GM12875 (cell line): ENCODE measurements around the gene NAA35.

Source experiments
- H3K4me3 ChIP-seq: one replicate; pipeline ENCODE4 v1.5.1; 2011; ENCODE audit warnings: low read depth, low read length, control low read depth
- TF ChIP-seq, protein P1 (sequence below): IDR thresholded peaks from 2 replicates; pipeline ENCODE4 v1.5.1; 2011; ENCODE audit warnings: low read depth, mild to moderate bottlenecking, control low read depth, inconsistent platforms, low read length, moderate library complexity, borderline replicate concordance; ENCODE audit not compliant: insufficient read depth

NAA35 gene

GRCh38 chr9:85995097-85995496 lies 54.2 kb downstream of the NAA35 start:
- TF ChIP-seq, protein P1, sequence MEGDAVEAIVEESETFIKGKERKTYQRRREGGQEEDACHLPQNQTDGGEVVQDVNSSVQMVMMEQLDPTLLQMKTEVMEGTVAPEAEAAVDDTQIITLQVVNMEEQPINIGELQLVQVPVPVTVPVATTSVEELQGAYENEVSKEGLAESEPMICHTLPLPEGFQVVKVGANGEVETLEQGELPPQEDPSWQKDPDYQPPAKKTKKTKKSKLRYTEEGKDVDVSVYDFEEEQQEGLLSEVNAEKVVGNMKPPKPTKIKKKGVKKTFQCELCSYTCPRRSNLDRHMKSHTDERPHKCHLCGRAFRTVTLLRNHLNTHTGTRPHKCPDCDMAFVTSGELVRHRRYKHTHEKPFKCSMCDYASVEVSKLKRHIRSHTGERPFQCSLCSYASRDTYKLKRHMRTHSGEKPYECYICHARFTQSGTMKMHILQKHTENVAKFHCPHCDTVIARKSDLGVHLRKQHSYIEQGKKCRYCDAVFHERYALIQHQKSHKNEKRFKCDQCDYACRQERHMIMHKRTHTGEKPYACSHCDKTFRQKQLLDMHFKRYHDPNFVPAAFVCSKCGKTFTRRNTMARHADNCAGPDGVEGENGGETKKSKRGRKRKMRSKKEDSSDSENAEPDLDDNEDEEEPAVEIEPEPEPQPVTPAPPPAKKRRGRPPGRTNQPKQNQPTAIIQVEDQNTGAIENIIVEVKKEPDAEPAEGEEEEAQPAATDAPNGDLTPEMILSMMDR, result no peak

GRCh38 chr9:85995599-85995998 lies 54.7 kb downstream of the NAA35 start:
- TF ChIP-seq, protein P1, result no peak

More at GRCh38 chr9:85995097-85995496, 54.2 kb downstream of the NAA35 start:
- H3K4me3 ChIP-seq, result no peak overlapping the region

DNA sequence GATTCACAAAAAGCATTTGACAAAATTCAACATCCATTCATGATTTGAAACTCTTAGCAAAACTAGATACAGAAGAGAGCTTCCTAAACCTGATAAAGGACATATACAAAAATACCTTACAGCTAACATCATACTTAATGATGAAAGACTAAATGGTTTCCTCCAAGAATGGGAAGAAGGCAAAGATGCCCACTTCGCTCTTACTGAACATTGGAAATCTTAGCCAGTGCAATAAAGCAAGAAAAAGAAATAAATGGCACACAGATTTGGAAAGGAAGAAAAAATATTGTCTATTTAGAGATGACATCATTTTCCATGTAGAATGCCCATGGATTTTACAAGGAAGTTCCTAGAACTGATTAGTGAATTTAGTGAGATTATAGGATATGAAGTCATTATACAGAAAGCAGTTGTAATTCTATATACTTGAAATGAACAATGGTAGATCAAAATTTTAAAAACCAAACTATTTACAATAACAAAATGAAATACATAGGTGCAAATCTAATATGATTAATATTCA lies 64.4 kb downstream of the NAA35 start:
- TF ChIP-seq, protein P1, result no peak
- no peak overlapping the region for H3K4me3 ChIP-seq

More at GRCh38 chr9:85995599-85995998, 54.7 kb downstream of the NAA35 start:
- H3K4me3 ChIP-seq, result no peak overlapping the region

- no peak overlapping the region for H3K4me3 ChIP-seq
- TF ChIP-seq, protein P1, result no peak
Observed at GRCh38 chr9:86009133-86009532, 68.2 kb downstream of the NAA35 start.

DNA sequence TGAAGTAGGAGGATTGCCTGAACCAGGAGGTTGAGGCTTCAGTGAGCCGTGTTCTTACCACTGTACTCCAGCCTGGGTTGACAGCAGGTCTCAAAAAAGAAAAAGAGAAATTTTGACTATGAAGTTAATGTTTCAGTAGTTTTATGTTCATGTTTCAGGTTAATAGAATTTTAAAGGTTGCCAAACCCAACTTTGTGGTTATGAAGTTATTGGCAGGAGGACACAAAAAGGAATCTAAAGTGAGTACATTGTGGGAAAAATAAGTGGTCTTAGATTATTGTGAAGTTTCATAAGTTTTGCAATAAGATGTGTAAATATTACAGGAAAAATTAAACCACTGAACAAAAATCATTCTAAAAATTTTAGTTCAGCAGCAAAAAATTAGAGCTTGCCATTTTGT lies 79.8 kb downstream of the NAA35 start:
- TF ChIP-seq, protein P1, result no peak
- no peak overlapping the region for H3K4me3 ChIP-seq

GRCh38 chr9:86021166-86021565 lies 80.2 kb downstream of the NAA35 start:
- H3K4me3 ChIP-seq, result no peak overlapping the region
- TF ChIP-seq, protein P1, result no peak

DNA sequence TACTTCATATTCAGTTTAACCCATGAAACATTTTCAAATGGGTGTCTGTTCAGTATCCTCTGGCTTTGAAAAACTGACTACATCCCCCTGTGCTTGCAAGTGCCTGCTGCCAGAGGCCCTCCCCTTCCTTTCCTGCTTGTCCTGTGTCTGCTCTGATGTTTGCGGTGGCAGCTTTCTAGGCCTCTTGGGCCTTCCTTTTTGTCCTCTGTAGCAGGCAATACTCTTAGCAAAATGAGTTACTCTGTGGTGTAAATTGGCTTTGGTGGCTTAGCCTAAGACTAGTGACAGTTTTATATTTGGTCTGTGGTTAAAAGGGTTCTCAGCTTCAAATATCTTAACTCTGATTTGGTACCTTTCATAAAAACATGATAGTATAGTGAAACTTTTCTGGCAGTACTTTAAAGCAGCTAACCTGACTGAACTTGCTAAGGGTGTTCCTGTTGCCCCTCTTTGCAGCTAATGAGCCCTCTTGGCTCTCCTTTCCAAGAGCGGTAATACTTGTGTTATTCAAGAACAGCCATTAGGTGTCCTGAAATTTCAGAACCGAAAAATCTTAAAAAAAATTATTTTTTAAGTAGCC lies 81.8 kb downstream of the NAA35 start:
- no peak overlapping the region for H3K4me3 ChIP-seq
- TF ChIP-seq, protein P1, result no peak
